GM18858 (cell line): ENCODE data around the gene RNF207.

Experiments
- ATAC-seq: cut with Tn5 transposase; IDR thresholded peaks from one replicate; pipeline ENCODE4 v1.9.1; 2021; ENCODE audit not compliant: unreplicated experiment

Gene RNF207

GRCh38 chr1:6205849-6206519 lies at the start of gene RNF207:
Gene RNF207 (plus strand): TSS chr1:6206119. CDS start chr1:6206536, 417 bp downstream.
- peak; percentile 51 for ATAC-seq

GRCh38 chr1:6157132-6157527 lies 48.8 kb upstream of the RNF207 start:
- no peak for ATAC-seq

GRCh38 chr1:6157528-6158174 lies 48.3 kb upstream of the RNF207 start:
- no peak for ATAC-seq

GRCh38 chr1:6158181-6158580 lies 47.7 kb upstream of the RNF207 start:
- no peak for ATAC-seq

GRCh38 chr1:6162341-6162740 lies 43.6 kb upstream of the RNF207 start:
- no peak for ATAC-seq

GRCh38 chr1:6162773-6163172 lies 43.1 kb upstream of the RNF207 start:
- no peak for ATAC-seq

- ATAC-seq, result no peak
Observed at GRCh38 chr1:6163191-6163972, 42.5 kb upstream of the RNF207 start.

GRCh38 chr1:6163973-6164617 lies 41.8 kb upstream of the RNF207 start:
- no peak for ATAC-seq

- ATAC-seq, result no peak
Observed at GRCh38 chr1:6165027-6165426, 40.9 kb upstream of the RNF207 start.

- ATAC-seq, result no peak
Observed at GRCh38 chr1:6165441-6165985, 40.4 kb upstream of the RNF207 start.

GRCh38 chr1:6166221-6166620 lies 39.7 kb upstream of the RNF207 start:
- no peak for ATAC-seq

- ATAC-seq, result no peak
Observed at GRCh38 chr1:6166655-6167390, 39.1 kb upstream of the RNF207 start.

- ATAC-seq, result no peak
Observed at GRCh38 chr1:6167391-6168303, 38.3 kb upstream of the RNF207 start.

- ATAC-seq, result no peak
Observed at GRCh38 chr1:6168947-6169586, 36.9 kb upstream of the RNF207 start.

GRCh38 chr1:6170116-6170741 lies 35.7 kb upstream of the RNF207 start:
- no peak for ATAC-seq

GRCh38 chr1:6170742-6171201 lies 35.1 kb upstream of the RNF207 start:
- ATAC-seq, result no peak

GRCh38 chr1:6171548-6172124 lies 34.3 kb upstream of the RNF207 start:
- ATAC-seq, result no peak

- ATAC-seq, result no peak
Observed at GRCh38 chr1:6172549-6172948, 33.4 kb upstream of the RNF207 start.
